ENCODE results near the gene TBC1D3L. TPM values are rescaled to one million over a fixed set of nuclear protein-coding genes. Genes with fewer than 3 reads are reported as not detected.
"Not testable (repeated sequence)": the region's sequence is repeated elsewhere in the genome, so short reads cannot be mapped to it uniquely, and the experiment has no call there.

TBC1D3L gene
- total RNA-seq: 1.9 and 2.6 TPM in 2 replicates

DNA sequence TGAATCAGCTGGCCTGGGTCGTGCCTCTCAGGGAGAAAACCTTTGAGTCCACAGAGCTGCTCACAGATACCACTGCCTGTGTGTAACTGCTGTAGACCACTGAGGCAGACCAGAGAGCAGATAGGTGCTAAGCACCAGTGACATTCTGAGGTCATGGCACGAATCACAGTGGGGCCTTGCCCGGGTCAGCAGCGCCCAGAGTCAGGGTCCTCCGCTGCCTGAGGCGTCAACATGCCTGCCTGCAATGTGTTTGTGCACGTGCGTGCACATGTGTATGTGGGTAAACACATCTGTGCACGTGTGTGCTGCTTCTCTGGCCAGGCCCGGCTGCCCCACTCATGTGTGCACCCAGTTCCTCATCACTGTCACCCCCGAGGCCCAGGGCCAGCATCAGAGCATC lies at the start of gene TBC1D3L:
TBC1D3L (minus strand) TSS at position 101 of the 400 bp plus-strand sequence. CDS start 1,540 bp downstream, outside the sequence.
- DNase-seq (ENCODE audit: low read depth); H3K4me3 ChIP-seq (ENCODE audit: low read depth, low read length): not testable (repeated sequence)

DNA sequence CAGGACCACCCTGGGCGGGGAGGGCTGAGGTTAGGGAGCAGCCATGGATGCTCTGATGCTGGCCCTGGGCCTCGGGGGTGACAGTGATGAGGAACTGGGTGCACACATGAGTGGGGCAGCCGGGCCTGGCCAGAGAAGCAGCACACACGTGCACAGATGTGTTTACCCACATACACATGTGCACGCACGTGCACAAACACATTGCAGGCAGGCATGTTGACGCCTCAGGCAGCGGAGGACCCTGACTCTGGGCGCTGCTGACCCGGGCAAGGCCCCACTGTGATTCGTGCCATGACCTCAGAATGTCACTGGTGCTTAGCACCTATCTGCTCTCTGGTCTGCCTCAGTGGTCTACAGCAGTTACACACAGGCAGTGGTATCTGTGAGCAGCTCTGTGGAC lies 14.8 kb upstream of the TBC1D3L start, which contains the start of gene TBC1D3D:
TBC1D3D (plus strand) TSS at position 301 of the 400 bp plus-strand sequence. CDS start 1,585 bp downstream, outside the sequence.
- H3K4me3 ChIP-seq (ENCODE audit: low read depth, low read length); DNase-seq (ENCODE audit: low read depth): not testable (repeated sequence)

Small RNA genes lying within 50 kb of the gene (small RNA-seq; reads per million reads assigned to genes)
- not detected for gene RF00001

Other genes with a start within 250 kb of the TBC1D3L start
- not detected in 2 replicates for gene HNF1B, start 244.0 kb downstream of the TBC1D3L start, total RNA-seq
- not detected in 2 replicates for gene TBC1D3K, start 64.6 kb downstream of the TBC1D3L start, total RNA-seq
- under 0.01 TPM in 1 of 2 replicates, not detected in the other for gene TBC1D3D, start 14.9 kb upstream of the TBC1D3L start, total RNA-seq
- under 0.01 TPM in 1 of 2 replicates, not detected in the other for gene TBC1D3C, start 79.6 kb upstream of the TBC1D3L start, total RNA-seq
- gene TBC1D3E, start 138.9 kb upstream of the TBC1D3L start, total RNA-seq: 0.32 TPM in 1 of 2 replicates, not detected in the other
- gene TBC1D3, start 203.5 kb upstream of the TBC1D3L start, total RNA-seq: not detected in 2 replicates